HepG2 (cell line): Measurements from ENCODE around the gene DDAH1. TPM values are rescaled to one million over a fixed set of nuclear protein-coding genes. Genes with fewer than 3 reads are reported as not detected.
"Not testable (repeated sequence)": the region's sequence is repeated elsewhere in the genome, so short reads cannot be mapped to it uniquely, and the experiment has no call there.

Experiments used
- ATAC-seq: fragments of 200-7000 bp; cut with Tn5 transposase; 3 replicates; pipeline ENCODE4 v1.9.1; 2020; ENCODE audit warnings: mild to moderate bottlenecking, moderate library complexity
- BruUV-seq: library from RNA; stranded (reverse); fragments of 400-500 nt; replicated peaks from 2 replicates; lab custom pipeline; 2021; lab: Mats Ljungman, UMichigan
- CTCF ChIA-PET: fragments of 300-600 bp; formaldehyde crosslinking; extraction: SDS; loops from one replicate; lab custom pipeline; 2021; ENCODE audit warnings: low total read pairs, inconsistent platforms, low intra/inter-chr PET ratio; lab: Yijun Ruan, JAX
- POLR2A ChIA-PET: fragments of 350-600 bp; sonication (Branson Sonifier 250); formaldehyde crosslinking; loops from one replicate; lab custom pipeline; 2020; ENCODE audit warnings: antibody characterized with exemption, inconsistent platforms; lab: Yijun Ruan, JAX
- DNase-seq: peaks from one replicate; pipeline ENCODE4 v3.0.0-alpha.2; 2015; ENCODE audit warnings: low spot score
- FAIRE-seq: peaks from 3 replicates; lab custom pipeline; 2011; peaks lifted over from hg19 to GRCh38; lab: Jason Lieb, UNC
- H2AFZ ChIP-seq: one replicate; pipeline ENCODE4 v1.6.1; 2011; ENCODE audit warnings: low read length, inconsistent platforms
- H3K27ac ChIP-seq: fragments of 300-600 bp; 3 replicates; pipeline ENCODE4 v1.8.0; 2011; ENCODE audit warnings: mixed run types, mild to moderate bottlenecking, mixed read lengths, low read length, inconsistent platforms; ENCODE audit not compliant: insufficient read depth; ENCODE audit errors: extremely low read length
- H3K27me3 ChIP-seq, 2 experiments: fragments of 200-600 bp in 1 of 2; 2 replicates in 1 of 2; 3 replicates in 1 of 2; pipeline versions ENCODE4 v1.6.0 to v1.8.0; 2011; ENCODE audit warnings: low read length in 2 of 2, mild to moderate bottlenecking in 2 of 2, moderate library complexity in 2 of 2, inconsistent platforms in 1 of 2; ENCODE audit not compliant: insufficient read depth in 2 of 2, control insufficient read depth in 1 of 2
- H3K36me3 ChIP-seq, 2 experiments: fragments of 200-600 bp in 1 of 2; replicated peaks in 1 of 2; 2 replicates in 1 of 2; 3 replicates in 1 of 2; pipeline versions ENCODE4 v1.5.1 to v1.8.0; 2011; ENCODE audit warnings: low read length in 2 of 2, inconsistent platforms in 1 of 2; ENCODE audit not compliant: insufficient read depth in 2 of 2, control insufficient read depth in 1 of 2
- H3K4me1 ChIP-seq: 2 replicates; pipeline ENCODE4 v1.5.1; 2012; ENCODE audit warnings: low read length, inconsistent platforms; ENCODE audit not compliant: insufficient read depth
- H3K4me2 ChIP-seq: 2 replicates; pipeline ENCODE4 v1.6.0; 2011; ENCODE audit warnings: low read depth, low read length, inconsistent platforms
- H3K4me3 ChIP-seq, 3 experiments: fragments of 200-600 bp in 1 of 3; sonication (generic), shearing (Covaris generic) in 1 of 3; replicated peaks in 1 of 3; 2 replicates each; pipeline ENCODE4 v1.5.1; 2011 to 2016; ENCODE audit warnings: low read length in 3 of 3, inconsistent platforms in 2 of 3, low read depth in 2 of 3, mild to moderate bottlenecking in 2 of 3, control low read depth in 1 of 3, mixed read lengths in 1 of 3; ENCODE audit not compliant: insufficient read depth in 1 of 3
- H3K79me2 ChIP-seq: one replicate; pipeline ENCODE4 v1.6.1; 2011; ENCODE audit warnings: low read length, inconsistent platforms; ENCODE audit not compliant: insufficient read depth
- H3K9ac ChIP-seq: 2 replicates; pipeline ENCODE4 v1.6.0; 2011; ENCODE audit warnings: mild to moderate bottlenecking, low read depth, low read length, inconsistent platforms; ENCODE audit not compliant: insufficient read depth
- H3K9me3 ChIP-seq: 2 replicates; pipeline ENCODE4 v1.5.1; 2012; ENCODE audit warnings: mild to moderate bottlenecking, low read length
- H4K20me1 ChIP-seq: 2 replicates; pipeline ENCODE4 v1.6.0; 2011; ENCODE audit warnings: inconsistent platforms, mild to moderate bottlenecking, low read length, moderate library complexity; ENCODE audit not compliant: insufficient read depth
- ARNTL ChIP-seq: sonication (generic); formaldehyde crosslinking; IDR thresholded peaks from 2 replicates; pipeline ENCODE4 v1.4.0; 2020; ENCODE audit warnings: mild to moderate bottlenecking, missing genetic modification reagents
- CTCF ChIP-seq: sonication (generic); formaldehyde crosslinking; IDR thresholded peaks from 2 replicates; pipeline ENCODE4 v1.5.0; 2020; ENCODE audit warnings: mild to moderate bottlenecking, missing genetic modification reagents, moderate library complexity
- FOSL2 ChIP-seq: sonication (generic); formaldehyde crosslinking; IDR thresholded peaks from 2 replicates; pipeline ENCODE4 v1.4.0; 2020; ENCODE audit warnings: missing genetic modification reagents
- KDM2A ChIP-seq: sonication (generic); formaldehyde crosslinking; IDR thresholded peaks from 2 replicates; pipeline ENCODE4 v1.4.0; 2020; ENCODE audit warnings: low read depth, missing genetic modification reagents, borderline replicate concordance
- NCOA1 ChIP-seq: sonication (generic); formaldehyde crosslinking; IDR thresholded peaks from 2 replicates; pipeline ENCODE4 v1.9.0; 2021; ENCODE audit warnings: missing genetic modification reagents
- PCBP2 ChIP-seq: fragments of 200-400 bp; formaldehyde crosslinking; optimal IDR thresholded peaks from 2 replicates; pipeline ENCODE3; 2018; ENCODE audit warnings: low read length, low read depth; ENCODE audit not compliant: poor library complexity, severe bottlenecking
- RAD21 ChIP-seq: fragments of 450-650 bp; formaldehyde crosslinking; IDR thresholded peaks from 2 replicates; pipeline ENCODE4 v1.5.0; 2020; ENCODE audit warnings: mild to moderate bottlenecking
- SMC3 ChIP-seq: IDR thresholded peaks from 2 replicates; pipeline ENCODE4 v1.6.1; 2011; ENCODE audit warnings: low read length, improper control_type of control experiment
- SOX13 ChIP-seq, 3 experiments: fragments of 450-650 bp in 1 of 3; sonication (generic) in 1 of 3; formaldehyde crosslinking in 1 of 3; IDR thresholded peaks in 2 of 3; conservative IDR thresholded peaks in 1 of 3; 2 replicates each; pipeline versions ENCODE4 v1.5.0 to v1.6.1; 2016 to 2020; ENCODE audit warnings: antibody characterized with exemption in 1 of 3, mild to moderate bottlenecking in 1 of 3, missing compliant biosample characterization in 1 of 3, missing genetic modification reagents in 1 of 3, moderate library complexity in 1 of 3
- STAG1 ChIP-seq: sonication (generic); formaldehyde crosslinking; IDR thresholded peaks from 2 replicates; pipeline ENCODE4 v1.4.0; 2020; ENCODE audit warnings: missing genetic modification reagents
- ZNF24 ChIP-seq: fragments of 450-650 bp; IDR thresholded peaks from 2 replicates; pipeline ENCODE4 v1.6.1; 2017; ENCODE audit warnings: antibody characterized with exemption, mild to moderate bottlenecking
- ZNF687 ChIP-seq: sonication (generic); formaldehyde crosslinking; IDR thresholded peaks from 2 replicates; pipeline ENCODE4 v1.5.1; 2020; ENCODE audit warnings: mild to moderate bottlenecking, missing genetic modification reagents, moderate library complexity
- WGBS: methylation state at CpG from one replicate; pipeline ENCODE4 v1.1.6; 2017; ENCODE audit warnings: low lambda C conversion rate; 5-methylcytosine and 5-hydroxymethylcytosine counted together
- in situ Hi-C: cut with HindIII; loops from 2 replicates; pipeline ENCODE4 v1.10.0; 2017; ENCODE audit warnings: low pct_unique_long_range_greater_than_20kb; ENCODE audit not compliant: extremely low pct_ligation_motif_present
- intact Hi-C: fragments of 100-400 bp; cut with micrococcal nuclease; formaldehyde crosslinking; loops from one replicate; pipeline ENCODE4 v1.10.0; 2022; ENCODE audit not compliant: unreplicated experiment
- polyA plus RNA-seq, 8 experiments: library from polyadenylated mRNA; depleted of rRNA in 3 of 8; stranded (reverse) in 7 of 8; unstranded in 1 of 8; fragments of >200 nt; fragmentation: Illumina TruSeq in 4 of 8; extraction: Trizol in 4 of 8; gene quantifications; 2 replicates each; pipeline versions ENCODE4 v1.2.1 to v1.2.3, GENCODE V29; 2011 to 2016; ENCODE audit warnings: low read depth in 4 of 8, missing spikeins in 1 of 8, mixed read lengths in 1 of 8; ENCODE audit not compliant: insufficient read depth in 1 of 8
- total RNA-seq, 5 experiments: library from RNA; depleted of rRNA; stranded (reverse); fragments of >200 nt; fragmentation: Illumina TruSeq; extraction: Trizol; gene quantifications; 2 replicates each; pipeline ENCODE4 v1.2.3, GENCODE V29; 2016; ENCODE audit warnings: low read depth in 1 of 5

The DDAH1 gene
- total and polyA plus RNA-seq, 2 of the 13 experiments (the other 11 are each of a cell fraction or from before 2014, with no cell fraction given): 39.7 to 64.4 TPM

GRCh38 chr1:85347275-85347674 is 117.7 kb downstream of the DDAH1 start:
- H3K27ac ChIP-seq, CTCF ChIA-PET, H3K9me3 ChIP-seq, intact Hi-C loops, in situ Hi-C loops, H2AFZ ChIP-seq, DNase-seq, H3K9ac ChIP-seq, H3K4me2 ChIP-seq, BruUV-seq, H4K20me1 ChIP-seq, H3K27me3 ChIP-seq, POLR2A ChIA-PET, H3K79me2 ChIP-seq, FAIRE-seq, ATAC-seq, H3K4me3 ChIP-seq: not testable (repeated sequence)
- 99% methylated on average over 4 of the region's 4 CpGs for WGBS
- Histone ChIP-seq H3K36me3 (peaks cover 5 to 44% of the 10 kb centered on the region in 2 experiments; a peak in 4 of 5 replicates), H3K4me1 (peaks cover 20% of the 10 kb centered on the region)

GRCh38 chr1:85344256-85344694 is 120.7 kb downstream of the DDAH1 start:
- Histone ChIP-seq H3K9ac (no peak overlapping the region), H4K20me1 (no peaks in the 10 kb centered on the region), H3K36me3 (peaks cover 1 to 16% of the 10 kb centered on the region in 2 experiments; a peak in 2 of 5 replicates), H3K4me1 (peaks cover 32% of the 10 kb centered on the region), H3K27ac (no peak overlapping the region), H3K79me2 (no peaks in the 10 kb centered on the region), H3K4me3 (no peak overlapping the region), H2AFZ (no peak overlapping the region), H3K27me3 (no peaks in the 10 kb centered on the region), H3K9me3 (no peaks in the 10 kb centered on the region), H3K4me2 (no peak overlapping the region)
- 8% methylated on average over 3 of the region's 3 CpGs for WGBS
- intact Hi-C loops (loop anchor here (1.0 to 2.0 kb wide), 4 partner anchors 36 to 158 kb away; no protein-coding TSS in a partner anchor), in situ Hi-C loops (no loop called here)
- ChIA-PET CTCF (interaction anchor here (0.9 to 1.4 kb wide), 3 partner anchors 36 to 237 kb away, joined by 3 to 6 read pairs (median 5); no protein-coding TSS in a partner anchor), POLR2A (interaction anchor here (1.0 kb wide), 1 partner anchor 15 kb away, joined by 3 read pairs; no protein-coding TSS in a partner anchor)
- ATAC-seq (peak; percentile 99), FAIRE-seq (peak; percentile 54), DNase-seq (peak; percentile 44)
- no TSS peak for BruUV-seq
- TF ChIP-seq SOX13 (IDR thresholded peaks at IDR 0.05) (no peak), SOX13 (CRISPR knock-in tag; conservative IDR thresholded peaks at IDR 0.05 in 1 of 2, IDR thresholded peaks at IDR 0.05 in 1 of 2) (no peak), ARNTL (CRISPR knock-in tag) (no peak), ZNF24 (no peak), RAD21 (CRISPR knock-in tag) (peak; percentile 53), NCOA1 (CRISPR knock-in tag) (no peak), SMC3 (peak; percentile 70), PCBP2 (peak; percentile 77), ZNF687 (0 out of 2 replicates have a peak, but pooled peaks have one; percentile 15), CTCF (peak; percentile 80), STAG1 (CRISPR knock-in tag) (peak; percentile 76), FOSL2 (0 out of 2 replicates have a peak, but pooled peaks have one; percentile 19), KDM2A (CRISPR knock-in tag) (0 out of 2 replicates have a peak, but pooled peaks have one; percentile 22)
